Psoas muscle (tissue), 8 donors: ENCODE measurements around the gene MEX3C. TPM values are rescaled to one million over a fixed set of nuclear protein-coding genes. Genes with fewer than 3 reads are reported as not detected.

ENCODE experiments used
- ATAC-seq, 4 donors: fragments of 200-7000 bp; cut with Tn5 transposase; one replicate each; pipeline ENCODE4 v1.9.1; 2020; ENCODE audit warnings: moderate library complexity in 3 of 4, mild to moderate bottlenecking in 2 of 4
- DNase-seq, 2 donors: peaks; one replicate each; pipeline ENCODE4 v3.0.0-alpha.2; 2020
- H3K27ac ChIP-seq: fragments of 200-600 bp; one replicate; pipeline ENCODE4 v1.8.0; 2022
- H3K27me3 ChIP-seq, 3 donors: fragments of 200-600 bp in 1 of 3; one replicate each; pipeline versions ENCODE4 v1.6.1 to v1.8.0; 2013 to 2022; ENCODE audit warnings: low read length in 2 of 3, mild to moderate bottlenecking in 2 of 3, moderate library complexity in 1 of 3; ENCODE audit not compliant: insufficient read depth in 3 of 3
- H3K36me3 ChIP-seq, 2 donors: fragments of 200-600 bp in 1 of 2; one replicate each; pipeline versions ENCODE4 v1.6.1 to v1.8.0; 2013 to 2022; ENCODE audit warnings: low read depth in 1 of 2, mild to moderate bottlenecking in 1 of 2, moderate library complexity in 1 of 2; ENCODE audit not compliant: insufficient read depth in 1 of 2
- H3K4me1 ChIP-seq: fragments of 200-600 bp; one replicate; pipeline ENCODE4 v1.8.0; 2022
- H3K4me3 ChIP-seq: fragments of 200-600 bp; one replicate; pipeline ENCODE4 v1.8.0; 2022; ENCODE audit warnings: mild to moderate bottlenecking
- H3K9me3 ChIP-seq: fragments of 200-600 bp; one replicate; pipeline ENCODE4 v1.8.0; 2022
- WGBS, 3 donors: extraction: QIAGEN DNeasy Blood & Tissue Kit; methylation state at CpG; one replicate each; pipeline versions ENCODE4 v1.1.6 to v1.1.7; 2013; 5-methylcytosine and 5-hydroxymethylcytosine counted together
- intact Hi-C, 2 donors: fragments of 100-400 bp; cut with DNase I; formaldehyde crosslinking; loops; one replicate each; pipeline versions ENCODE4 v1.11.0 to v1.14.2; 2022
- polyA plus RNA-seq, 3 donors: library from polyadenylated mRNA; stranded (reverse); fragments of 200-250 nt; gene quantifications; one replicate each; pipeline ENCODE4 v1.2.3, GENCODE V29; 2013
- total RNA-seq, 4 donors: library from RNA; stranded (reverse); fragmentation: NEBNext Ultra II Directional in 2 of 4; extraction: Animal tissue kit (Norgen Biotek cat#: 25700) in 2 of 4; gene quantifications; one replicate each; pipeline versions ENCODE4 v1.2.1 to v1.2.4, GENCODE V29; 2021 to 2023
- TF ChIP-seq, protein P1 (sequence below): fragments of 200-600 bp; IDR thresholded peaks from one replicate; pipeline ENCODE4 v1.8.0; 2022; ENCODE audit warnings: antibody characterized with exemption
- donor health status: healthy with polysubstance abuse.
- donor health status: DM: no; HTN: no; CAD: no; lungs with moderate emphysema.
- donor health status: Bipolar disorder and iron deficiency.
- donor health status: healthy.
- donor health status: DM: yes; HTN: yes; CAD: no.
- donor health status: DM: no; HTN: no; CAD: no.
- donor health status: DM: no; HTN: no; CAD: no.
- donor health status: DM: yes; HTN: yes; CAD: no.

The MEX3C gene
- total and polyA plus RNA-seq, 7 donors: 5.1 to 15.1 (median 13.6) TPM

DNA sequence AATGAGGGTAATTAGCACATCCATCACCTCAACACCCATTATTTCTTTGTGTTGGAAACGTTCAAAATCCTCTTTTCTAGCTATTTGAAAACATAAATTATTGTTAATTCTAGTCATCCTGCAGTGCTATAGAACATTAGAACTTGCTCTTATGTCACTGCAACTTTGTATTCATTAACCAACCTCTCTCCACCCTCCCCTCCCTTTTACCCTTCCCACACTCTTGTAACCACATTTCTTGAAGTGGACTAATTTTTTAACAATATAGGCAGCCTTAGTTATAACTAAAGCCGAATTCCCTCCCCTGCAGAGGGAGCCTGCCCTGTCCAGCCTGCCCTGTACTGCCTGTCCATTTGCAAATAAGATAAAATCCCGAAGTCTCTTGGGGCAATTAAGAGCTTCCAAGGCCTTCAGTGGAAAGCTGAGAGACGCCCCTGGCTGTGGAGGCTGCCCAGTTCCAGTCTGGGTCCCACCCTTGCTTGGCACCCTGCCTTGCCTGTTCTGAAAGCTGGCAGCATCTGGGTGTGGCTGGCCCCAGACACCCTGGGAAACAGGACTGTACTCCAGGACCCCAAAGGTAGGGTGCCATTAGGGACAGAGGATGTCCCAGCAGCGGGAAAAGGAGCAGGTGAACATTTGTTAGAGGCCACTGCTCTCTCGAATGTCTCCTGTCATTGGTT is 65.1 kb downstream of the MEX3C start:
- TF ChIP-seq, protein P1, sequence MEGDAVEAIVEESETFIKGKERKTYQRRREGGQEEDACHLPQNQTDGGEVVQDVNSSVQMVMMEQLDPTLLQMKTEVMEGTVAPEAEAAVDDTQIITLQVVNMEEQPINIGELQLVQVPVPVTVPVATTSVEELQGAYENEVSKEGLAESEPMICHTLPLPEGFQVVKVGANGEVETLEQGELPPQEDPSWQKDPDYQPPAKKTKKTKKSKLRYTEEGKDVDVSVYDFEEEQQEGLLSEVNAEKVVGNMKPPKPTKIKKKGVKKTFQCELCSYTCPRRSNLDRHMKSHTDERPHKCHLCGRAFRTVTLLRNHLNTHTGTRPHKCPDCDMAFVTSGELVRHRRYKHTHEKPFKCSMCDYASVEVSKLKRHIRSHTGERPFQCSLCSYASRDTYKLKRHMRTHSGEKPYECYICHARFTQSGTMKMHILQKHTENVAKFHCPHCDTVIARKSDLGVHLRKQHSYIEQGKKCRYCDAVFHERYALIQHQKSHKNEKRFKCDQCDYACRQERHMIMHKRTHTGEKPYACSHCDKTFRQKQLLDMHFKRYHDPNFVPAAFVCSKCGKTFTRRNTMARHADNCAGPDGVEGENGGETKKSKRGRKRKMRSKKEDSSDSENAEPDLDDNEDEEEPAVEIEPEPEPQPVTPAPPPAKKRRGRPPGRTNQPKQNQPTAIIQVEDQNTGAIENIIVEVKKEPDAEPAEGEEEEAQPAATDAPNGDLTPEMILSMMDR: no peak
- WGBS, 3 donors: 72 to 80% (median 78%) methylated on average over 6 of the region's 6 CpGs
- H3K4me3 ChIP-seq: no peak overlapping the region
- no peaks in the 10 kb centered on the region for H3K36me3 ChIP-seq
- H3K9me3 ChIP-seq: no peaks in the 10 kb centered on the region
- H3K4me1 ChIP-seq: no peaks in the 10 kb centered on the region
- H3K27ac ChIP-seq: no peak overlapping the region
- ATAC-seq (no peak), DNase-seq (no peak)
- intact Hi-C loops: no loop called here
- no peaks in the 10 kb centered on the region for H3K27me3 ChIP-seq

DNA sequence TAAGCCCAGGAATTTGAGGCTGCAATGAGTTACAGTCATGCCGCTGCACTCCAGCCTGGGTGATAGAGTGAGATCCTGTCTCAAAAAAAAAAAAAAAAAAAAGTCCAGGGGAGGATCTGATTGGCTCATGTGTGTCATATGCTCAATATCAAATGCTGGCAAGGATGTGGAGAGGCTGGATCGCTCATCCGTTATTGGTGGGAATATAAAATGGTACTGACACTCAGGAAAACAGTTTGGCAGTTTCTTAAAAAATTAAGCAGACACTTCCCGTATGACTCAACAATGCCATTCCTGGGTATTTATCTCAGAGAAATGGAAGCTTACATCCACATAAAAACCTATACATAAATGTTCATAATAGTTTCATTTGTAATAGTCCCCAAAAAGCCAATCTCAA is 68.9 kb downstream of the MEX3C start:
- intact Hi-C loops: no loop called here
- no peaks in the 10 kb centered on the region for H3K27me3 ChIP-seq
- no peak for ATAC-seq
- no peak overlapping the region for H3K27ac ChIP-seq
- no peak overlapping the region for H3K4me3 ChIP-seq
- TF ChIP-seq, protein P1: no peak
- 67 to 74% (median 73%) methylated on average over 4 of the region's 4 CpGs for WGBS, 3 donors
- DNase-seq: no peak
- no peaks in the 10 kb centered on the region for H3K4me1 ChIP-seq
- no peaks in the 10 kb centered on the region for H3K9me3 ChIP-seq
- no peaks in the 10 kb centered on the region for H3K36me3 ChIP-seq

DNA sequence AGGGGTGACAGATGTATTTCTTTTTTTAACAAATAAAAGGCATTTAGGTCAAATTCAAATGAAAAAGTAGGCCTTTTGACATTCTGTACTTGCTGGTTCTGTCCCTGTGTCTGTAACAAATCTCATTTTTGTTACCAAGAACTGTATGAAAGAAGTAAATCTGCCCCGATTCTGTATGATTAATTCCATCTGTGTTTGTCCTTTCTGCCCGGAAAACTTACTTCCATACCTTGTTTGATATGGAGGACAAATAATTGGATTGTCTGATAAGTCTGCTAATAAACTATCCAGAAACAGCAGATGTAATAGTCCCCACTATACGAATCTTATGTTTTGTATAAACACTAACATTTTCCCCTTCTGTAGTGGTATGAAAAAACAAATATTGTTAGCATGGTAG is 69.8 kb downstream of the MEX3C start:
- no peaks in the 10 kb centered on the region for H3K9me3 ChIP-seq
- TF ChIP-seq, protein P1: no peak
- H3K27ac ChIP-seq: no peak overlapping the region
- DNase-seq: no peak
- H3K36me3 ChIP-seq: no peaks in the 10 kb centered on the region
- ATAC-seq: no peak
- no peaks in the 10 kb centered on the region for H3K27me3 ChIP-seq
- no peaks in the 10 kb centered on the region for H3K4me1 ChIP-seq
- intact Hi-C loops: no loop called here
- 72 to 75% (median 73%) methylated on average over 3 of the region's 3 CpGs for WGBS, 3 donors
- no peak overlapping the region for H3K4me3 ChIP-seq

DNA sequence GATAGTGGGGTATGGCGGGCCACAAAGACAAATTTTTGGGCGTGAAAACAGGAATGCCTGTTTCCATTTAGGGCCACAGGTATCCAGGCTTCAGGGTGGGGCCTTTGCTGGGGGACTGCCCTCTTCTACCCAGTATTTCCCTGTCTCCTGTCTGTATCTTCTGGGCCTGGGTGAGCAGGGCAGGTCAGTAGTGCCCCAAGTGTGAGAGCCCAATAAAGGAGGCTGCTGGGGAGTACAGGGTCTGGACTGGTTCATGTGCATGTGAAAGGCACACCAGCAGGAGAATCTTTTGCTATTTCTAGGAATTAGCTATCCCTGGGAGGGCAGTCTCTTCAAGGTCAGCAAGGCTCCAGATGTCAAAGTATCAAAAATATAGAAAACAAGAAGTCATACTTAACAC is 71.5 kb downstream of the MEX3C start:
- Histone ChIP-seq H3K27me3 (peaks cover 0 to 4% (median 0%) of the 10 kb centered on the region in 3 donors), H3K9me3 (no peaks in the 10 kb centered on the region), H3K4me3 (no peak overlapping the region), H3K27ac (no peak overlapping the region), H3K4me1 (no peaks in the 10 kb centered on the region), H3K36me3 (no peaks in the 10 kb centered on the region)
- 95 to 100% (median 96%) methylated on average over 2 of the region's 2 CpGs for WGBS, 3 donors
- no peak for ATAC-seq
- DNase-seq: no peak
- TF ChIP-seq, protein P1: no peak
- intact Hi-C loops: no loop called here

Other genes with a start within 250 kb of the MEX3C start
- 1 to 10 TPM; 2.8 to 5.4 (median 3.8) TPM for gene ELAC1, start 229.6 kb downstream of the MEX3C start, total RNA-seq
- 1 to 10 TPM; 1.6 to 4.2 (median 1.7) TPM for gene ELAC1, start 229.6 kb downstream of the MEX3C start, polyA plus RNA-seq
- 100 to 1,000 TPM in 2 of 4 donors, 10 to 100 TPM in 2; 92.7 to 128 (median 112) TPM for gene SMAD4, start 167.5 kb downstream of the MEX3C start, total RNA-seq
- gene SMAD4, start 167.5 kb downstream of the MEX3C start, polyA plus RNA-seq: 10 to 100 TPM; 35.6 to 80.8 (median 39.3) TPM